ENCODE data around the gene ASXL3.

ASXL3 gene

GRCh38 chr18:33700513-33700976 lies 122.5 kb downstream of the ASXL3 start:
- TF ChIP-seq, protein P1, sequence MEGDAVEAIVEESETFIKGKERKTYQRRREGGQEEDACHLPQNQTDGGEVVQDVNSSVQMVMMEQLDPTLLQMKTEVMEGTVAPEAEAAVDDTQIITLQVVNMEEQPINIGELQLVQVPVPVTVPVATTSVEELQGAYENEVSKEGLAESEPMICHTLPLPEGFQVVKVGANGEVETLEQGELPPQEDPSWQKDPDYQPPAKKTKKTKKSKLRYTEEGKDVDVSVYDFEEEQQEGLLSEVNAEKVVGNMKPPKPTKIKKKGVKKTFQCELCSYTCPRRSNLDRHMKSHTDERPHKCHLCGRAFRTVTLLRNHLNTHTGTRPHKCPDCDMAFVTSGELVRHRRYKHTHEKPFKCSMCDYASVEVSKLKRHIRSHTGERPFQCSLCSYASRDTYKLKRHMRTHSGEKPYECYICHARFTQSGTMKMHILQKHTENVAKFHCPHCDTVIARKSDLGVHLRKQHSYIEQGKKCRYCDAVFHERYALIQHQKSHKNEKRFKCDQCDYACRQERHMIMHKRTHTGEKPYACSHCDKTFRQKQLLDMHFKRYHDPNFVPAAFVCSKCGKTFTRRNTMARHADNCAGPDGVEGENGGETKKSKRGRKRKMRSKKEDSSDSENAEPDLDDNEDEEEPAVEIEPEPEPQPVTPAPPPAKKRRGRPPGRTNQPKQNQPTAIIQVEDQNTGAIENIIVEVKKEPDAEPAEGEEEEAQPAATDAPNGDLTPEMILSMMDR (IDR thresholded peaks at IDR 0.05): no peak
- no peaks in the 10 kb centered on the region for H3K27me3 ChIP-seq
- no peak overlapping the region for H3K27ac ChIP-seq
- H3K36me3 ChIP-seq: no peaks in the 10 kb centered on the region
- no peak overlapping the region for H3K4me3 ChIP-seq (ENCODE audit: low read depth in 1 of 2, low read length in 1 of 2)
- H3K9me3 ChIP-seq: no peaks in the 10 kb centered on the region
- no peaks in the 10 kb centered on the region for H3K4me1 ChIP-seq (ENCODE audit: control insufficient read depth in 1 of 2, insufficient read depth in 1 of 2, low read depth in 1 of 2, low read length in 1 of 2)

DNA sequence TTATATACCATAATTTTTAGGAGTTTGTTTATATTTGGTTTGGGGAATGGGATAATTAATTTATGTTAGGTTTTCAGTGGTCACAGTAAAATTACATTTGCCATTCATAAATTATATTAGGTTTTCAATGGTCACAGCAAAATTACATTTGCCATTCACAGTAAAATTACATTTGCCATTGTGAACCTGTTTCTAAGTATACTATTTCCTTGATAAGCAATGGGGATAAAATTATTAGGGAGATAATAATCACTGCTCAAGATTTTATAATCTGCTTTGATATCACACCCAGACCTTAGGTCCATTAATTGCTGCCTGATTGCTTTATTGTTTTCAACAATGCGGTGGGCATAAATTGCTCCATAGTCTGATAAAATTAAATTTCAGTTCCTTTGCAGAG lies 124.6 kb downstream of the ASXL3 start:
- no peaks in the 10 kb centered on the region for H3K36me3 ChIP-seq

DNA sequence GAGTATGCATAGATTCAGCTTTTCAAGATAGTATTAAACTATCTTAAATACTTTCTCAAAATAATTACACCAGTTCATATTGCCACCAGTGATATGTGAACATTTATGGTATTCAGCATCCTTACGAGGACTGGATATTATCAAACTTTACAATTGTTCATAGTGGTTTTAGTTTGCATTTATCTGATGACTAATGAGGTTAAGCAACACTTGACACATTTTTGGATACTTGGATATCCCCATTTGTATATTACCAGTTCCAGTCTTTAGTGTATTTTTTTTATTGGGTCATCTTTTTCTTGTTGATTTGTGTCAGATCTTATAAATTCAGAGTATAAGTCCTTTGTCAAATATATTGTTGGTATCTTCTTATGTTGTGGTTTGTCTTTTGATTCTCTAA lies 128.4 kb downstream of the ASXL3 start:
- no peak overlapping the region for H3K27ac ChIP-seq
- no peak overlapping the region for H3K4me3 ChIP-seq (ENCODE audit: low read depth in 1 of 2, low read length in 1 of 2)
- no peaks in the 10 kb centered on the region for H3K27me3 ChIP-seq
- no peaks in the 10 kb centered on the region for H3K4me1 ChIP-seq (ENCODE audit: control insufficient read depth in 1 of 2, insufficient read depth in 1 of 2, low read depth in 1 of 2, low read length in 1 of 2)
- H3K36me3 ChIP-seq: no peaks in the 10 kb centered on the region
- TF ChIP-seq, protein P1 (IDR thresholded peaks at IDR 0.05): no peak
- no peaks in the 10 kb centered on the region for H3K9me3 ChIP-seq

More for the DNA sequence above, 124.6 kb downstream of the ASXL3 start:
- no peaks in the 10 kb centered on the region for H3K9me3 ChIP-seq
- no peak overlapping the region for H3K4me3 ChIP-seq (ENCODE audit: low read depth in 1 of 2, low read length in 1 of 2)
- H3K27me3 ChIP-seq: no peaks in the 10 kb centered on the region
- no peak overlapping the region for H3K27ac ChIP-seq
- TF ChIP-seq, protein P1 (IDR thresholded peaks at IDR 0.05): no peak
- H3K4me1 ChIP-seq (ENCODE audit: control insufficient read depth in 1 of 2, insufficient read depth in 1 of 2, low read depth in 1 of 2, low read length in 1 of 2): no peaks in the 10 kb centered on the region

DNA sequence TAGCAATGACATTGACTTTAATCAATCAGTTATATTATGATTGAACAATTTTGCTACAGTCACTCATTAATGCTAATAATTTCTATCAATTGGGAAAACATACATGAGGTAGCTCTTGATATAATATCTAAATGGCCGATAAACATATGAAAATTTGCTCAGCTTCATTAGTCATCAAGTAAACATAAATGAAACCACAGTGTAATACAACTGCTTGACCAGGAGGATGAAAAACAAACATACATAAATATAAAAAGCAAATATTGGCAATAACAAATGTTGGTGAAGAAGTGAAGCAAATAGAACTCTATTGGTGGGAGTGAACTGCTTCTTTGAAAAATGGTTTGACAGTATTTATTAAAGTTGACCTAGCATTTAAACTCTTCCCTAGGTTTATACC lies 130.9 kb downstream of the ASXL3 start:
- Histone ChIP-seq H3K27ac (no peak overlapping the region), H3K9me3 (no peaks in the 10 kb centered on the region), H3K36me3 (no peaks in the 10 kb centered on the region), H3K4me1 (ENCODE audit: control insufficient read depth in 1 of 2, insufficient read depth in 1 of 2, low read depth in 1 of 2, low read length in 1 of 2) (no peaks in the 10 kb centered on the region), H3K27me3 (no peaks in the 10 kb centered on the region), H3K4me3 (ENCODE audit: low read depth in 1 of 2, low read length in 1 of 2) (no peak overlapping the region)
- TF ChIP-seq, protein P1 (IDR thresholded peaks at IDR 0.05): no peak

- Histone ChIP-seq H3K27me3 (no peaks in the 10 kb centered on the region), H3K4me3 (ENCODE audit: low read depth in 1 of 2, low read length in 1 of 2) (no peak overlapping the region), H3K4me1 (ENCODE audit: control insufficient read depth in 1 of 2, insufficient read depth in 1 of 2, low read depth in 1 of 2, low read length in 1 of 2) (no peaks in the 10 kb centered on the region), H3K9me3 (no peaks in the 10 kb centered on the region), H3K36me3 (no peaks in the 10 kb centered on the region), H3K27ac (no peak overlapping the region)
- TF ChIP-seq, protein P1 (IDR thresholded peaks at IDR 0.05): no peak
Observed at GRCh38 chr18:33710269-33710668, 132.2 kb downstream of the ASXL3 start.

- Histone ChIP-seq H3K4me3 (ENCODE audit: low read depth in 1 of 2, low read length in 1 of 2) (no peak overlapping the region), H3K36me3 (no peaks in the 10 kb centered on the region), H3K27me3 (no peaks in the 10 kb centered on the region), H3K4me1 (ENCODE audit: control insufficient read depth in 1 of 2, insufficient read depth in 1 of 2, low read depth in 1 of 2, low read length in 1 of 2) (no peaks in the 10 kb centered on the region), H3K27ac (no peak overlapping the region), H3K9me3 (no peaks in the 10 kb centered on the region)
- TF ChIP-seq, protein P1 (IDR thresholded peaks at IDR 0.05): no peak
Observed at GRCh38 chr18:33711514-33711913, 133.5 kb downstream of the ASXL3 start.

All from neutrophil (primary cell).